NCI-H146 treated with DMSO at 0.1 percent for 48 hours (cell line): ENCODE measurements around the gene COLEC12.
A peak's percentile ranks its signal among the peaks of the same experiment; 100 is the strongest.

Experiments
- DNase-seq: peaks from one replicate; lab custom pipeline; 2025; ENCODE audit not compliant: unreplicated experiment; lab: John Stamatoyannopoulos, UW

COLEC12 gene

GRCh38 chr18:506264-506663 lies 5.8 kb upstream of the COLEC12 start:
- DNase-seq: no peak

DNA sequence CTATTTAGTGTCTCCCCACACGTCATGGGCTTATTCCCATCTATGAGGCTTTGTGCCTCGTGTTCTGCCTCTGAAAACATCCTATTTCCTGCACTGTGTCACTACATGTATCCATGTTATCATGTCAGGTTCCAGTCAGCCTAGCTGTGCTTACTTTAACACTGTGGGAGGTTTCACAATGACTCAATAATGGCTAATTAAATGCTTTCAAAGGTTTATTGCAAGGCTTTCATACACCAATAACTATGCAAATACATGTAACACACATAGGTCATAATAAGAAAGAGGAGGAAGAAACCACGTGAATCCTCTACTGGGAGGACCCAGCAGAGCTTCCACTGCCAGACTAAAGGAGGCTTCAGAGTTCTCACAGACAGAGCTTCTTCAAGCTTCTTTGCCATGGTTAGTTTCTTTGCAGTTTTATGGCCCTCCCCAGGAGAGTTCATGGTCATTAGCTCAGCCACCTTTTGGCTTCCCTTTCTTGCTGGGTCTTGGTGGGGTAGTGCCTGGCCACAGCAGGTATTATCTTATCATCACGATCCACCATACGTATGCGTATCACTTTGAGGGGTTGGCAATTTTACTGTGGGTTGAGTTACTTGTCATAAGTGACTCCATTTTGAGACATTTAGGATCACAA lies 5.1 kb upstream of the COLEC12 start:
- peak; percentile 24 for DNase-seq

GRCh38 chr18:501406-501714 lies 859 bp upstream of the COLEC12 start:
- DNase-seq: no peak

DNA sequence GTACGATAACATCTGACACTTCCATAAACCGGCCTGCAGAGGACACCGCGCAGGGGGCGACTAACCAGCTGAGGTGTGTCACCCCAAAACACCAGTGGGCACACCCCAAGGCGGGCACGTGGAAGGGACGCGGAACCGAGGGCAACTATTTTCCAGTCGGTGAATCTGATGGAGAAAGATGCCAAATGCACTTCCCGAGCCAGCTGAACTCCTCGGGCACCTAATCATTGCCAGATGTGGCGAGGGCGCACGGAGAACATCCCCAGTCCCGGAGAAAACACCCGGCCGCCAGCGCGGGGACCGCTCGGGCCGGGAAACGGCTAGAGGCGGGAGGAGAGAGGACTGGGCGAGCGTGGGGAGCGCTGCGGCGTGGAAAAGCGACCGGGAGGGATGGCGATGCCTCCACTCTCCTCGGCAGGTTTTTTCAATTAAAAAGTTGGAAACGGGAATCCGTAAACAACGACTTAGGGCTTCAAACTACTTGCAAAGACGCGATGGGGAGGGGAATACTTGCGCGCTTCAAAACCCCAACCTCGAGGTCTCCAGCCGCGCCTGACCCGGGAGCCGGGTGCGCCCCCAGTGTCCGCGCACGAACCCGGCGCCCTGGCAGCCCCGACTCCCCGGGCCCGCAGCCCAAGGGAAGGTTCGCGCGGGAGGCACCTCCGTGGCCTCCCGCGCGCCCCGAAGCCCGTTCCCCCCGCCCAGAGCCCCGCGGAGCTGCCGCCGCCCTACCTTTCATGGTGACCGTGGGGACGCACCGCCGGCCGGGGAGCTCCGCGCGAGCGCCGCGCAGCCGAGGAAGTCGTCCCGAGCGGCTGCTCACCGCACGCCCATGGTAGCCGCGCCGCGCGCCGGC lies 497 bp downstream of the COLEC12 start:
- no peak for DNase-seq

DNA sequence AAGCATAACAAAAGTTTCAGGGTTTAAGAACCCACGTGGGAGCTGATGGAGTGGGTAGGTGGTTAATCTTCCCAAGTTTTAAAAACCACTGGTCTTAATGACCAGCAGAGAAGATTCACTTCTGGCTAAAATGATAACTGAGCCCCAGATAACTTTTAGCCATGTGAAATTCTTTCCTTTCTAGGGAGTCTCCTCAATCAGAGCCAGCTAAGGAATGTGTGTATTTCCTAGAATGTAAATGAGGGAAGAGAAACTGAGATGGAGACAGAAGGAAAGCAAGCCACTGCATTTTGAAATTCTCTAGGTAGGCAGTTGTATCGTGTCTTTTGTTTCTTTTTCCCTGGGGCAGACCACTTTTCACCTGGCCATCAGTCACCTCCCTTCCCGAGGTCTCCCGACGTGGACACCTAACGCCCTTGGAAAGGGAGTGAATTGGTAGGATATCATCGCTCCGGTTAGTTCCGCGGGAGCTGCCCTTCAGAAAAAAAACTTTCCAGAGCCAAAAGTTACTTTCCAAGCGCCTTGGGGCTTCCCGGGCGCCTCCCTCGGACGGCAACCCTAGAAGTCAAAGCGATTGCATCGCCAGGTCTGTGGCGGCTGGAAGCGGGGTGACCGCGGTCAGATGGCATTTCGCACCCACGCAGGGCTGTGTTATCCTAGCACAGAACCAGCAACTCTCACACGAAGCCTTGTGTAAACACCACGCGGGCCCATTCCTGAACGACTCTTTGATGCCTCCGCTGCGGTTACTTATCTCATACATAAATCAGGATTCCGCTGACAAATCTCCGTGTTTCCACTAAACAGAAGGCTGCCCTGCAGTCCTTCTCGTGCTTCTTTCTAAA lies 1.3 kb downstream of the COLEC12 start:
- DNase-seq: no peak

DNA sequence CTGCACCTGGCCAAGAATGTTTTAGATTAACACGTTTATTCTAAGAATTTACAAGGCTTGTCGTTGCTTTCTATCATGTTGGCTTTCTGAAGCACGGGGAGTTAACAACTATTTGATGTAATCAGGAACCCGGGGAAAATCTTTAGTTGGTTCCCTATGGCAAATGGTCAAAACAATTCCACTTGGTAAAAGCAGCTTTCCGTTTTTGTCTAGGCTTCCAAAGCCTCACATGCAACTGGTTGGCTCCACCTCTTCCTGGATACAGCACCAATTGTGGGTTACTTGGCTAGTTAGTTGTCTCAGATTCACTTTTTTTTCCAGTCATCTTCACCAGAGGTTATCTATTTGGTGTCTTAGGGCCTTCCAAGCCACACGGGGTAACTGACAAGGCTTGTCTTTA lies 2.8 kb downstream of the COLEC12 start:
- no peak for DNase-seq

DNA sequence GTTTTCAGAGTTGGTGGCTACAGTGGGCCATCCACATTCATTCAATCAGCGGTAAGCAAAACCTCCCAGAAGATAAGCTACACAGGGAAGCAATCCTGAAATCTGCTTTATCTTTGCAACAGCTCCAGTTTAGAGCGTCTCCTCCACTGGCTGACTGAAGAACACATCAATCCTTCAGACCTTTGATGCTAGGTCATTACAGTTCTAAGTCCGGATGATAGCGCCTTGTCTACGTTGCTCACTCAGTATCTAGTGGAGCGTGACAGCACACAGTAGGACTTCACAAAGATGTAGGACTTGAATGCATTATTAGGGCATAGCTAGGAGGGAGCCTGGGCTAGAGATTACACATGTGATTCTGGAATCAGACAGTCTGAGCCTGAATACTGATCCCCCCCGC lies 5.0 kb downstream of the COLEC12 start:
- no peak for DNase-seq

DNA sequence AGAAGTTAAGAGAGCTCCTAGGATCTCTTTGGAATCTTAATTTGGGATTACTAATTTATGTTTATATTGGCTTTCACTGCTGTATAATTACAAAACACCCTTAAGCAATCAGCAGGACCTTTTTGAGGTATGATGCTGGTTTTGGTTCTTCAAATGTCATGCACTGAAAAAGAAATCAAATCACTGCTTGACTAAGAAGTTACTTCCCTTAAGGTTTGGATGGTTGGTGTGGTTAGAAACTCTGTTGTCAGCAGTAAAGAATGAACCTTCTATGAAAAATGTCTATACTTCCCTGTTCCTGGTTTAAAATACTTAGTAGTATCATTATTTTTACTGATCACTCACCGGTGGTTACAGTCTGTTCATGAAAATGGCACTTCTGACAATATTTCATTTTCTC lies 5.5 kb downstream of the COLEC12 start:
- DNase-seq: no peak

DNA sequence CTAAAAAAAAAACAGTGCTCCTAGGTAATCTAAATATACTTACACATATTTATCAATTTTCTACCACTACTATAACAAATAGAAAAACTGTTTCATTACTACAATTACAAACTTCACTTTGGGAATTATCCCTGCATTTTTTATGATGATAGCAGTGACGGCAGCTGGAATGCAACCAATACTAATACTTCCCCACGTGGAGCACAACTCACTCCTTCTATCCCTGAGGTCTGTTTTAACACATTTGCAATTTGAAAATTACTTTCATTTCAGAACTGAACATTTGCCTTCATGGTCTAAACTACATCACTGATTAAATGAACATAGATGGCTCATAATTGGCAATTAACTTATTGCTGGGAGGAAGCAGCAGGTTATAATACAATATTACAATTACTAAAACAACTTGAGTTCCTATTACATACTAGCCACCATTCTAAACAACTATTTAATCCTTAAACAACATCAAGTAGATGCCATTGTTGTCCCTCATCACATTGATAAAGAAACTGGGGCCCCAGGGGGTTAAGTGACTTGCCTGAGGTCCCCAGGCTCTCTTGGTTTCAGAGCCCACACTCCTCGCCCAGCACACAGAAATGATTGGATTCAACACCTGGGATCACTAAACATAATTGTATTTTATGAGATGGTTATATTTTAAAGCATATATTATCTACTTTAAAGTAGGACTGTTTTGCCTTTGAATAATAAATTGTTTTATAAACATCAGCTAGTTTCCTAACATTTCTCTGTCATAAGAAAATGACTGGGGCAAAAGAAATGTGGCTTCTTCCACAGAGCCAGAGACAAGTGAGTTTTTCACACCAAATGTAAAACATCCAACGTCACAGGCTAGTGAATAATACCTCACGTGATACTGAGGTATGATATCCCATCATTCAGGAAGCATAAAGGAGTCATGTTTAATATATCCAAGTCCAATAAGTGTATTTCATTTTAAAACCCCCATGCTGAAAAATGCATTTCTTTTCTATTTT lies 6.2 kb downstream of the COLEC12 start:
- no peak for DNase-seq

DNA sequence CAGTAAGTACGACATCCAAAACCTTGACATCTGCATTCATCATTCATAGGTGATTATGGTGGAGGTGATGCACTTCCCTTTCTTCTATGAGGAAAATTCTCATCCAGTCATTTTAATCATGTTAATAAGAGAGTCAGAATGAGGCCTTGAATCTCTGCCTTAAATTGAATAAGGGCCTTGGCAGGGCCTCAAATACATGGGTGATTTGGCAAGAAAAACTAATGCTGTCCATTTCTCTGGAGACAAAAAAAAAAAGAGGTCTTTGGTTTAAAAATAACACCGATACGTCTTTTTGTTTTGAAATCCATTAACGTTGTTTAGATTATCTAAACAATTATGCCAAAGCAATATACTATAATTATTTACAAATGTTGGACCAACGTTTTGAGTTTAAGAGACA lies 8.1 kb downstream of the COLEC12 start:
- no peak for DNase-seq

DNA sequence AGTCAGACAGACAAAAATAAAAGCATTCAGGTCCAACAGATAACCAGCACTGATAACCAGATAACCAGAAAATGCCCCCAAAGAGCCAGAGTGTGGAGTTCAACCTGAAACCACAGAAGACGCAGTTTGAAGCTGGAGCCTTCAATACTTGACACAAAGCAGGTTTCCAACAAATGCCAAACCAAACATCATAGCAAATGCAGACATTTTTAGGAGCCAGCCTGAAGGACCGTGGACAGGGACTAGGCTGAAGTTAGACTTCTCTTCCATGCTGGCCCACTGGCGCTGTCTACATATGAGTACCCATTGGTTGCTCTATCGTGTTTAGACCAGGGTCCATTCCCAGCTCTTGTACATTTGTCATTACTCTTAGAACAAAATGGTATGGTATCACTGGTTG lies 9.9 kb downstream of the COLEC12 start:
- DNase-seq: no peak

GRCh38 chr18:490024-490366 lies 10.5 kb downstream of the COLEC12 start:
- no peak for DNase-seq

GRCh38 chr18:489244-490023 lies 11.1 kb downstream of the COLEC12 start:
- no peak for DNase-seq

DNA sequence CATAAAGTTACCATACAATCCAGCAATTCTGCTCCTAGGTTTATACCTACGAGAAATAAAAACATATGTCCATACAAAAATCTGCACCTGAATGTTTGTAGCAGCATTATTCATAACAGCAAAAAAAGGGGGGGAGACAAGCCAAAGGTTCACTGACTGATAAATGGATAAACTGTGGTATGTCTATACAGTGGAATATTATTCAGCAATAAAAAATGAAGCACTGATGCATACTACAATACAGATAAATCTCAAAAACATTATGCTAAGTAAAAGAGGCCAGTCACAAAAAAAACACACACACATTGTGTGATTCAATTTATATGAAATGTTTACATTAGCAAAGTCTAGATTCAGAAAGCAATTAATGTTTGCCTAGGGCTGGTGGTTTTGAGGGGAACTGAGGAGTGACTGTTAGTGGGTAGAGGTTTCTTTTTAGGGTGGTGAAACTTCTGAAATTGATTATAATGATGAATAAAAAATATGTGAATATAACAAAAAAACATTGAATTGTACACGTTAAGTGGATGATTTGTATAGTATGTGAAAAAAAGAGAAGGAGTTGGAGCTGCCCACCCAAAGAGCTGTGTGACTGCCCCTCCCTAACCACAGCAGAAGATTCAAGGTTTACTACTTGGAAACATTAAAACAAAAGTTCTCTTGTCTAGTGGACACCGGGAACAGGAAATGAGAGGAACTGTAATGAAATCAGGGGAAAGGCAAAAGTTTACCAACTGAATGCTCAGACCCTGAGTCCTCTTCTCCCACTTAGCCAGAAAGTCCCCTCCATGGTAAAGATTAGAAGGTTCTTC lies 13.4 kb downstream of the COLEC12 start:
- no peak for DNase-seq

DNA sequence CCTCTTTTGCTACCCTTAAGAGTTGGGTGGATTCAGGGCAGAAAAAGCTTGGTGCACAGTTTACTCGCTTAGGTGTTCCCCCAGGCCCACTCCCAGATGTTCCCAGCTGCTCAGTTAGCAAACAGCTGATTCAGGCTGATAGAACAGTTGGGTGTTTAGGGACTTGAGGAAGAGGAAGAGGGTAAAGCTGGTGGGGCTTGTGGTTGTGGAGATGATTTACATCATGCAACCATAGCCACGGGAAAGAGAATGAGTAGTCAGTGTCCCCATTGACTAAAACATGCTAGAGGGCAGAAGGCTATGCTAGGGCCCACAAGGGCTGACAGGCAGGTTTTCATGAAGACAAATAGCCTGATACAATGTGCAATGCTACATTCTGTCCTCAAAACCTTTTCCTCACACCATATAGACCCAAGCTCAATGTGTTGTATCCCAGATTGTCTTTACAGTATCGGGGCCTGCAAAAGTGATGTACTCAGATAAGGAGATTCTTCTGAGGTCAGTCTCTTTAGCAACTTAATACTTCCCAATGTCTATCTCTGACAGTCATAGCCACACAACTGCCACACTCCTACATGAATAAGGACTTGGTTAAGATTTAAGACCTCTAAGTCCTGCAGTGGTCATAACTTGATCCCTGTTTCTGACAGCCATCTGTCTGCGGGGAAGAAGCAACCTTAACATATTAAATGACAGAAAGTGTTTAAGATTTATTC lies 15.6 kb downstream of the COLEC12 start:
- no peak for DNase-seq

DNA sequence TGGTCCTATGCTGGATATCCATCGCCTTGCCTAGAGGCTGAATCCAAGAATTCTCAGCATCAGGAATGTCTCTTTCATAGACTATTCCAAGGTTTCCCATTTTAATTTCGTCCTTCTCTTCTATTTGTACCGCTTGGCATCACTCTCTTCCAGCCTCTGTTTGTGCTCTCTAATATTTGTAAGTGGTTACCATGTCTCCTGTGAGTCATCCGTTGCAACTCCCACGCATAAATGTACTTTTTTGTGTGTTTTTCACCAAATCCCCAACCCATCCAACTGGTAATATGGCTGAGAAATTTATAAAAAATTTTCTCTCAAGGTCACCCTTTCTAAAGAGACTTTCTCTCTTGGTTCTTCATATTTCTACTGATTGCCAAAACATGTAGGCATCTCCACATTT lies 21.8 kb downstream of the COLEC12 start:
- no peak for DNase-seq

DNA sequence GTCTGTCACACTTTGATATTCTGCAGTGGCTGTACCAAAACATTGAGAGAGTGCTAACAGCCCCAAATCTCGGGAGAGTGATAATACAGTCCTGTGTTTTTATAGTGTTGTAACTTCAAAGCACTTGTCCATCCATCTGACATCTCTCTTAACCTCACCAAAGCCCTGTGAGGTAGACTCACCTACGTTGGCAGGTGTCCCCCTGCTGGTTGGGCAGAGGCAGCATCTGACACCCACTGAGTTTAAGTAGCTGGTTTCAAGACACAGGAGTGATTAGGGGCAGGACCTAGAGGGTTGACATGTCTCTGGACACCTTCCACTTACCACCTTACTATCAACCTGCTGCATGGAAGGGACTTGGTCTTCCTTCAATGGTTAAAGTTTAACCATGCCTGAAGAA lies 22.9 kb downstream of the COLEC12 start:
- DNase-seq: no peak

DNA sequence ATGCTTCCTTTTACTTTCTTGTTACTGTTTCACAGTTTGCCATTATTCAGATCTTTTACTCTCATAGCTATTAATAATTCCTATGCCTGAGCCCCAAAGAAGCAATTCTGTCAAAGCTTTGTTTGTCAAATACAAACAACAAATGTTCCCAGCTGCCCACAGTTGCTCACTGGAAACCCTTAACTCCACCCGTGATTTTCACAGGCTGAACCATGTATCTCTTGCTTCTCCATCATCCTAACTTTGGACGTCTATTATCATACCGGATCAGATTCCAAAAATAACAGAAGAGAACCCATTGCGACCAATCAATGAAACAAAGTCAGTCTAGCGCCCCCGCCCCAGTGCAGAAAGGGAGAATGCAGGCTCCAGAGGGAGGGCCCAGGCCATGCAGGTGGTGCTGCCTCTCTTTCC lies 24.2 kb downstream of the COLEC12 start:
- no peak for DNase-seq
